AG09319 (cell line): ENCODE results near the gene UQCRC2.
"Not testable (repeated sequence)": the region's sequence is repeated elsewhere in the genome, so short reads cannot be mapped to it uniquely, and the experiment has no call there.

Experiments used
- DNase-seq: peaks from one replicate; pipeline ENCODE4 v3.0.0-alpha.2; 2010; ENCODE audit warnings: low read depth; ENCODE audit errors: extremely low read depth
- CTCF ChIP-seq: IDR thresholded peaks from 2 replicates; pipeline ENCODE4 v1.5.1; 2011; ENCODE audit warnings: low read depth, mild to moderate bottlenecking, inconsistent platforms, low read length, moderate library complexity

UQCRC2 gene

GRCh38 chr16:21952793-21953540 is at the start of gene UQCRC2:
UQCRC2 (plus strand) TSS chr16:21953361; CDS start chr16:21953424, 63 bp downstream.
- TF ChIP-seq CTCF, result no peak
- DNase-seq, result peak; percentile 78

GRCh38 chr16:21932650-21933049 is 20.5 kb upstream of the UQCRC2 start:
- DNase-seq, result not testable (repeated sequence)

DNA sequence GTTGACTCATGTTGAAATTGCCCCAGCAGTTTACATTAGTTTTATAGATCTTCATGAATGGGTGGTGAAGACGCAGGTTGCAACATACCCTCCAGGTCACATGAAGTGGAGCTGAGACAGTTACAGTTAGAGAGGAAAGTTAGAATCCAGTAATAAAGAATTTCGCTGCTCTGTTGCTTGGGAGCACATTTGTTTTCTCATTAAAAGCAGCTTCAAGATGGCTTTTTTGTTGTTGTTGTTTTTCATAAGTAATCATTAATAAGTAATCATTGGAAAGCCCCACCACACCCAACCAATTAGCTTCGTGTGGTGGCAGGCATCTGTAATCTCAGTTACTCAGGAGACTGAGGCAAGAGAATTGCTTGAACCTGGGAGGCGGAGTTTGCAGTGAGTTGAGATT is 19.8 kb upstream of the UQCRC2 start:
- not testable (repeated sequence) for DNase-seq

- DNase-seq, result not testable (repeated sequence)
Observed at GRCh38 chr16:21933790-21934189, 19.4 kb upstream of the UQCRC2 start.

DNA sequence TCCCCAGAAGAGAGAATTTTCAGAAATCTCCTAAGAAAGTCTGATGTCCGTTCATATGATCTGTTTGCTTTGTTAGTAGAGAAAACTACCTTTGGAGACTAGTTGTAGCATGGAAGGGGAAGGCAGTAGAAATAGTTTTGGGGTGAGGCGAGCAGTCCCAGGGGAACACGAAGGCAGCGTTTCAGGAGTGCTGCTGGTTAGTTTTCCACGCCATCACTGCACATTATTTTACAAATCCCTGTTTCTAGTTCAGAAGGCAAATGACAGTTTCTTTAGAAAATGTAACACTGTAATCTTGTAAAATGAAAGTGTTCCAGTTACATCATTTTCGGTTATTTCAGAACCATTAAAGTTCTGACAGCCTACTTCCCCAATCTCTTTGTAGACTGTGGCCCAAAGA is 16.9 kb upstream of the UQCRC2 start:
- DNase-seq, result not testable (repeated sequence)

GRCh38 chr16:21937336-21937829 is 15.8 kb upstream of the UQCRC2 start:
- no peak for DNase-seq
- TF ChIP-seq CTCF, result no peak

DNA sequence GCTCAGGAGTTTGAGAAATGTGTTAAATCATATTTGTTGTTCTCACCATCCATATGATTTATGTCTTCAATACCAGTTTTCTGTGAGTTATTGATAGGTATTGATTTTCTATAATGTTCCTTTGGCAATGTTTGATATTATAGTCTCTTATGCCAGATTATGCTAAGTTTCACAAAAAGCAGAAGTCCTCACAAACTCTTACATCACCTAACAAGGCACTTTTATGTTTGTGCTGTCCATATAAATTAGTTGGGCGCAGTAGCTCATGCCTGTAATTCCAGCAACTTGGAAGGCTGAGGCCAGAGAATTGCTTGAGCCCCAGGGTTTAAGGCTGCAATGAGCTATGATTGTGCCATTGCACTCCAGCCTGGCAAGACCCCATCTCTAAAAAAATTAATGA is 12.6 kb upstream of the UQCRC2 start:
- DNase-seq, result no peak

GRCh38 chr16:21943571-21943970 is 9.6 kb upstream of the UQCRC2 start:
- TF ChIP-seq CTCF, result no peak
- no peak for DNase-seq

More for the DNA sequence above, 12.6 kb upstream of the UQCRC2 start:
- TF ChIP-seq CTCF, result no peak

DNA sequence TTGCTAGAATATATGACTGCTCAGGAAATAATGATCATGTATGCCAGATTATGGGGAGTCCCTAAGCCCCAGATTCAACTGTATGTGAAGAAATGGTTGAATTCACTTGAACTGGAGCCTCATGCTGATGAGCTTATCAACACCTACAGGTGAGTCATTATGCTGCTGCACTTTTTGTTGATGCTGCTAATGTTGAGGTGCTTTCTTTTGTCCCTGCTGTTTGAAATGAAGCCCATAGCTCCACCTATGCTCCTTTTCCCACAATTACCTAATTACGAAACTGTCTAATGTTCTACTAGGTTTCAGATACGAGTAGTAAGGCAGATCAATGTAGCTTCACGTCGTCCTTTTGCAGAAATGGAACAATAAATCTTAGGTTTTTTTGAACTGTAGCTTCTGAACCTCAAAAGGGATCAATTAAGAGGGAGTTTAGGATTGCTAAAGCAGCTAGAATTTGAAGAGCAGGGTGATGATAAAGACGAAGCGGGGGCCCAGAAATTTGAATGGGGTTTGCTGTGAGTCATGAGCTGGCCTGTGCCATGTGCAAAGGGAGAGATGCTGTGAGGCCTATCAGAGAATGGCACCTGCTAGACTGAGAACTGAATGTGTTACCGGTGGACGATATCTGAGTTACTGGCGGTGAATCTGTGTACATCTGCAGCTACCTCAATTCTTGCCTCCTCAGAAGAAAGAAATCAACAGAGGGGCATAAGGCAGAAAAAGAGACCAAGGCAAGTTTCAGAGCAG is 6.1 kb upstream of the UQCRC2 start:
- TF ChIP-seq CTCF, result no peak
- no peak for DNase-seq
